GM19452 (cell line): ENCODE results near the gene GRK1.

ENCODE experiments used
- ATAC-seq: cut with Tn5 transposase; IDR thresholded peaks from one replicate; pipeline ENCODE4 v1.9.1; 2021; ENCODE audit not compliant: unreplicated experiment

Gene GRK1

DNA sequence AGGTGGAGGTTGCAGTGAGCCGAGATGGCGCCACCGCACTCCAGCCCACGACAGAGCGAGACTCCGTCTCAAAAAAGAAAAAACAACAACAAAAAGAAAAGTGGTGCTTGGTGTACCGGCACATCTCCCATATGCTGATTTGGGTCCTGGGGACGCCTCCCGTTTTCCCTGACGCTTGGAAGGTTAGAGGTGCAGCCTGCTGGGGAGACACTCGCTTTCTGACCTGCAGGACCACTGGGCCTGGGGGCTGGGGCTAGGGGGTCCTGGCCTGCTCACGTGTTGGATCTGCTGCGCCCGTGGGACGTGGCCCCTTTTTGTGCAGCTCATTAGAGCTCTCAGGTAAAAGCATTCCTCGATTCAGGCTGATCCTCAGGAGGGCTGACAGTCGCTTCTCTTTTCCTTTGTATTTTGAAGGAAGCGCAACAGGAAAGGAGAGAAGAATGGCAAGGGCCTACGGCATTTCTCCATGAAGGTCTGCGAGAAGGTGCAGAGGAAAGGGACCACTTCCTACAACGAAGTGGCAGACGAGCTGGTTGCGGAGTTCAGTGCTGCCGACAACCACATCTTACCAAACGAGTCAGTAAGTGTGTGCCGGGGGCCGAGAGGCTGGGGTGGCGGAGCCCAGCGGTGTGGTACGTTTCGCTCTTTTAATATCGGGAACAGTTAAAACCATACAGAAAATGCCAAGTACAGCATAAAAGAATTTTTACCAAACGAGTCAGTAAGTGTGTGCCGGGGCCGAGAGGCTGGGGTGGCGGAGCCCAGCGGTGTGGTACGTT, 34.1 kb upstream of the GRK1 start:
- no peak for ATAC-seq

DNA sequence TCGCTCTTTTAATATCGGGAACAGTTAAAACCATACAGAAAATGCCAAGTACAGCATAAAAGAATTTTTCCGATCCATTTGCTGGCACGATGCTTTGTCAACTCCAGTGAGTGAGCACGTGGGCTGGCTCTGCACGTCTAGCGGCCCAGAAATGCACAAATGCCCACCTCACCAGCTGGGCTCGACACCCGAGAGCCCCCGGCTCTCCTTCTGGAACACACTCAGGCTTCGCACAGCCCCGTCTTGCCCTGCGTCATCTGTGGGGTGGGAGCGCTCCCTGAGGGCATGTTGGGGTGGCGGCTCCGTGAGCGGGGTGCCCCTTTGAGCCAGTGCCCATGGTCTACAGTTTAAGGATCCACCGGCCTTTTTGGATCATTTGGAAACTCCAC, 33.5 kb upstream of the GRK1 start:
- ATAC-seq: no peak

DNA sequence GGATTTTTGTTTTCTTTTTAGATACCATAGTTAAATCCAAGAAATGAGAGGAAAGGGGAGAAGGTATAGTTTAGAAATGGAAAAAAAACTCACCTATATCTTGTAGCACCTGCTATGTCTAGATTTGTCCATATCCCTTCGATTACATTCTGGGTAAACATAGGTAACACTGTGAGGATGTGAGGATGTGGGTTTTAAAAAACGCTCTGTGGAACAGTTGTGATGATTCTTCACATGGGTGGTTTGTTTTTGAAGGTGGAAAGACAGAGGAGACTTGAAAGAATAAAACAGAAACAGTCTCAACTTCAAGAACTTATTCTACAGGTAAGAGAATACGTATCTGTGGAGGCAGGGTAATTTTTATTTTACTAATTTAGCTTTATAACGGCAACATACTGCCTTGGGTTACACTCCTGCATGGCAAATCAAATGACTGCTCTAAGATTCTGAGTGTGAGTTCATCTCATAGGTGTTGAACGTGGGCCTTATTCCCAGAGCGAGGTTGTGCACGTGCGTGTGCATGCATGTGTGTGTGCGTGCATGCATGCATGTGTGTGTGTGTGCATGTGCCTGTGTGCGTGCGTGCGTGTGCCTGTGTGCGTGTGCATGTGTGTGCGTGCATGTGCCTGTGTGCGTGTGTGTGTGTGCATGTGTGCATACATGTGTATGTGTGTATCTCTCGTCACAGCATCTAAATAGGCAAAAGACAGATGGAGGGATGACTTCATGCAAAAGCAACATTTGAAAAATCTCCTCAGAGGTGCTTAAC, 32.6 kb upstream of the GRK1 start:
- no peak for ATAC-seq

DNA sequence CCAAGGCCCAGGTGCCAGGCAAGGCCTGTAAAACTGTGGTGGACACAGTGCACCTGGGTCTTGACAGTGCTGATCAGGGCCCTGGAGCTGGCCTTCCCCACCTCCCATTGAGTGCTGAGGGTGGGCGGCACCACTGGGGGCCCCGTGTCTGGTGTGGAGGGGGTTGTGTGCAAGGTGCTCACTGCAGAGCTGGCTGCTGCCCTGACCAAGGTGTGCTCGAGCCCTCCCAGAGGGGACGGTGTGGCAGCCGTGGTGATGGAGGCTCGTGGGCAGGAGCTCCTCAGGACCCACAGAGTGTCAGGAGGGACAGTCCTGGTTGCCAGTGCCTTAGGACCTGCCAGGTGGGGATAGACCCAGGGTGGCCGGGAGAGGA, 32.0 kb upstream of the GRK1 start:
- no peak for ATAC-seq

DNA sequence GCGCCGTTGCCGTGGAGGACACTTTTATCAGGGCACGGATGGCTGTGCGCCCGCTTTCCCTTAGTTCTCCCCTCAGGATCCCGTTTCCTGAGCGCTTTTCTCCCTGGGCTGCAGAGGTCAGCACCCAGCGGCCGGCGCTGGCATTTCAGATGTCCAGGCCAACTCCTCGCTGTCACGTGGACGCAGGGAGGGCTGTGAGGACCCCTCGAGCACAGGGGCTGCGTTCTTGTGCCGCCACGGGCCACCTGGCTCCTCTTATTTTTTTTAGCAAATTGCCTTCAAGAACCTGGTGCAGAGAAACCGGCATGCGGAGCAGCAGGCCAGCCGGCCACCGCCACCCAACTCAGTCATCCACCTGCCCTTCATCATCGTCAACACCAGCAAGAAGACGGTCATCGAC, 31.3 kb upstream of the GRK1 start:
- no peak for ATAC-seq

DNA sequence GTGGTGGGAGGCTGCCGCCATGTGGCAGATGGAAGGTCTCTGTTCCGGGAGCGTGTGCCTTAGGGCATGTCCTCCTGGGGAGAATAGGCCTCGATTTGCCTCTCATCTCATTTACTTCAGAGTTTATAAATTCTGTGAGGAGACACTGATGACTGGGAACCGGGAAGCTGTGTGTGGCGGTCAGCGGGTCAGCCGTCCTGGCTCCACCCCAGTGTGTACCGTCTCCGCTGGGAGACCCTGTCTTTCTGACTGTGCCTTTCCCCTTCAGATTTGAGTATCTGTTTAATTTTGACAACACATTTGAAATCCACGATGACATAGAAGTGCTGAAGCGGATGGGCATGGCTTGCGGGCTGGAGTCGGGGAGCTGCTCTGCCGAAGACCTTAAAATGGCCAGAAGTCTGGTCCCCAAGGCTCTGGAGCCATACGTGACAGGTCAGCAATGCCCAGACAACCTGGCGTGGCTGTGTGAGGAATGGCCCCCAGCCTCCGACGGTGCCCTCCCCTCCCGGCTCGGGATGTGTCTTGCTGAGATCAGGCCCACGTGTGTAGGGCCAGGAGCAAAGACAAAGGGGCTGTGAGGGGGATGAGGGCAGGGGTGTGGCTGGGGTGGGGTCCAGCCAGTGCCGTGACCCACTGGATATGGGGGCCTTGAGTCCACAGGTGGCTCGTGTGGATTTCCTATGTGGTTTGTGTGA, 30.6 kb upstream of the GRK1 start:
- ATAC-seq: no peak

DNA sequence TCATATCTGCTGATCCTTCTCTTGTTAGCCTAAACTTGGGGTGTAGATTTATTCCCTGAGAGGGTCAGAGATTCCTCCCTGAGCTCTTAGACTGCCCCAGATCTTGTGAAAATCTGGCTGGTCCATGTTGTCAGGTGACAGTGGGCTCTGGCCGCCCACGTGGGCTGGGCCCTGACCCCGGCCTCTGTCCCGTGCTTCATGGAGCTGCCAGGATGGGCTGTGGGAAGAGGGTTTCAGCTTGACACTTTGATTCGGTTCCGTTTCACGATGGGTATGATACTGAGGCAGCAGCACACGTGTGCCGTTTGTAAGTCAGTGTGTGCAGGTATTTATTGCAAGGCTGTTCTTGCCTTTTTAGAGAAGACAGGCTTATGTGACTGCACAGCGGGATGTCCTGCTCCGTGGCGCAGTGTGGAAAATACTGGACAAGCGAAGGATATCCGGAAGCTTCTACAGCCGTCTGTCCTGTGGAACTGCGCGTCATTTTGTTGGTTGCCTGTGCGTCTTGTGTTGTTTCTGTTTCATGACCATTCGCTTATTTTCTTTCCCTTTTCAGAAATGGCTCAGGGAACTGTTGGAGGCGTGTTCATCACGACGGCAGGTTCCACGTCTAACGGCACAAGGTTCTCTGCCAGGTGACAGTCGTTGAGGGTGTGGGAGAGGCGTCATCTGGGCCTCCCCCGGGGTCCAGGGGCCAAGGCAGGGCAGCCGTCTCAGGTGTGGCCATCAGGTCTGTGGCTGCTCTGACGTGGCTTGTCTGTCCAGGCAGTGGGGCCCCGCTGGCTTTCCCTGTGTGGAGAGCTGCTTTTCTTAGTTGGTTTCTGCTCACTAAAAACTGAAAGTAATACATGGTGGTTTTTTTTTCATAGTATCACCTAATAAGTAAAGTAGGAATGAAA, 29.5 kb upstream of the GRK1 start:
- no peak for ATAC-seq

DNA sequence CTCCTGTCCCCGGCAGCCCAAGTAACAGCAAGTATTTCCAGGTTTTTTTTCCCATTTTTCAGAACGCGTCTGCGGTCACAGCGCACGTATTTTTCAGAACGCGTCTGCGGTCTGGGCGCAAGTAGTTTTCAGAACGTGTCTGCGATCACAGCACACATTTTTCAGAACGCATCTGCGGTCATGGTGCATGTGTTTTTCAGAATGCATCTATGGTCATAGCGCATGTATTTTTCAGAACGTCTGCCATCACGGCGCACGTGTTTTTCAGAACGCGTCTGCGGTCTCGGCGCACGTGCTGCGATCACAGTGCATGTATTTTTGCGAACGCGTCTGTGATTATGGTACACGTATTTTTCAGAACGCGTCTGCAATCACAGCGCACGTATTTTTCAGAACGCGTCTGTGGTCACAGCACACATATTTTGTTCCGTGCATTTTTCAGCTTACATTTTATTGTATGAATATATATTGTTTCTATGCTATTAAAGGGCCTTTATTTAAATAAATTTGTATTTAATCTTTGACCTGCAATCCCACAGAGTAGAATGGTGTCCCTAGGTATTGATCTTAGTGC, 28.8 kb upstream of the GRK1 start:
- ATAC-seq: no peak

DNA sequence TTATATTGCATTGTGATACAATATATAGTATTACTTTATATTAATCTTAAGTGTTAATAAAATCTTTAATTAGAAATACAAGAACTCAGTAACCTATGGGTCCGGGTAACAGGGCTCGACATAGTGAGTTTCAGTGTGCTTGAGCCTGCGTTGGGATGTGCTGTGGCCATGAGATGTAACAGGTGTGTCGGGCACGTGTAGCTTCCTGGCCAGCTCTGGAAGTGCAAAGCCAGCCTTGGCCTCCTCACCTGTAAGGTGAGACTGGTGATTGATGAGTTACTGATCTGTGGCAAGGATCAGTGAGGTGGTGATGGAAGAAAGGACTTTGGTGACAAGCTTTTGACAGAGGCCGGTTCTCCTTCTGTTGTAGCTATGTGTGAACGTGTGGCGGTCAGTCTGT, 28.2 kb upstream of the GRK1 start:
- no peak for ATAC-seq

DNA sequence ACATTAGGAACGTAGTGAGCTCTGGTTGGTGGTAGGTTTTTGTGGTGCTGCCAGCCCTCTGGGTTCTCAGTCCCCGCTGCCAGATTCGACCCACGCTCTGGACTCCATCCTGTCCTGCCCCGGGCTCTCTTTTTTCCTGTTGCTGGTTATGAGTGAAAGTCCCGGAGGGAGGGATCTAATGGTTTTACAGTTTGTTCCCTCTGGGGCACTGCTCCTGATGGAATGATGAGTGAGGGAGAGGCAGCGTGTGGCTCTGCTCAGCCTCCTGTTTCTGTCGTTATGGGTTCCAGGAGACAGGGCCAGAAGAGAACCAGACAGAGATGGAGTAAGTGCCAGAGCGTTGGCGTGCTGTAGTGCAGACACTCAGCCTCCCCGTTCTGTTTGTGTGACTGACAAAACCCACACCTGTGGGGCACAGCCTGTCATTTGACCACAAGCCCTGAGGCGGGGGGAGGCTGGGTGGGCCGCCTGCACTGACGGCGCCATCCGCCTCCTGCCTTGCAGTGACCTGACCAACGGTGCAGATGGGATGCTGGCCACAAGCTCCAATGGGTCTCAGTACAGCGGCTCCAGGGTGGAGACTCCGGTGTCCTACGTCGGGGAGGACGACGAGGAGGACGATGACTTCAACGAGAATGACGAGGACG, 27.3 kb upstream of the GRK1 start:
- no peak for ATAC-seq

DNA sequence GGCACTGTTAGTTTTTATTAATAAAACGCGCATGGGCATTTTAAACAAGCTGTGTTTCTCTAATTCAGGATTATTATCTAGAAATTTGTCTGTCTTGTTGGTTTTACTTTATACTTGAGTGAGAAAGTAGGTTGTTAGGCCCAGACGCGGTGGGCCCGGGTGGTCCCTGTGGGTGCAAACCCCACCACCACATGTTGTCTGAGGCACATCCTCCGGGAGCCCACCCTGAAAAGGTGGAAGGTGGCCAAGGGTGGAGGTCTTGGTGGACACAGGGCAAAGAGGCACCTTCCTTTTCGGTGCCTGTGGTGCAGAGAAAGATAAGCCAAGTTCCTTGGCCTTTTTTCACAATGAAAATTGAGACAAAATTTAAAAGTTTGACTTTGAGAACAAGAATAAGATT, 25.6 kb upstream of the GRK1 start:
- no peak for ATAC-seq

DNA sequence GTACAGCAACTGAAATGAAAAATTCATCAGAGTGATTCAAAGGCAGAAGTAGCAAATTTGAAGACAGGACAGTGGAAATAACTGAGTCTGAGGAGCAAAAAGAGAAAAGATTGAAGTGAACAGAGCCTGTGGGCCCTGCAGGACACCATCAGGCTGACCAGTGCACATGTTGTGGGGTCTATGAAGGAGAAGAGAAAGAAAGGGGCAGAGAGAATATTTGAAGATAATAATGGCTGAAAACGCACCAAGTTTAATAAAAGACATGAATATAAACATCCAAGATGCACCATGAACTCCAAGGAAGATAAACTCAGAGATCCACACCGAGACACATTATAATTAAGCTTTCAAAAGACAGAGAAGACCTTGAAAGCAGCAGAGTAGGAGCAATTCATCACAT, 24.5 kb upstream of the GRK1 start:
- no peak for ATAC-seq

DNA sequence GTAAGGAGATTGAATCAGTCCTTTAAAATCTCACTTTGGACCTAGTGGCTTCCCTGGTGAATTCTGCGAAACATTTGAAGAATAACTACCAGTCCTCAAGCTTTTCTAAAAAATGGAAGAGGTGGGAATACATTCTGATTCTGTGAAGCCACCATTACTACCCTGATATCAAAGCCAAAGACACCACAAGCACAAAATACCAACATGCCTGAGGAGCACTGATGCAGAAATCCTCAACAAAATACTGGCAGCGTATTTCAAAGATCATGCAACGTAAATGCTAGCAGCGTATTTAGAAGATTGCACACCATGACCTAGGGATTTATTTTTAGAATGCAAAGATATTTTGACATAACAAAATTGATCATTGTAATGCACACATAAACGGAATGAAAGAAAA, 23.4 kb upstream of the GRK1 start:
- no peak for ATAC-seq

DNA sequence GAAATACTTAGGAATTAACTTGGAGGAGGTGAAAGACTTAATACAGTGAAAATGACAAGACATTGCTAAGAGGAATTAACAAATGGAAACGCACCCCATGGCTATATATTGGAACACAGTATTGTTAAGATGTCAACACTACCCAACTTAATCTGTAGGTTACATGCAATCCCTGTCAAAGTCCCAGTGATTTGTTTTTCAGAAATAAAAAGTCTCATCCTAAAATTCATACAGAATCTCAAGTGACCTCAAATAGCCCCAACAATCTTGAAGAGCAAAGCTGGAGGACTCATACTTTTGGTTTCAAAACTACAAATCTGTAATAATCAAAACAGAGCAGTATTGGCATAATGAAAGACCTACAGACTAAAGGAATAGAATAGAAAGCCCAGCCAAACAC, 22.2 kb upstream of the GRK1 start:
- ATAC-seq: no peak

DNA sequence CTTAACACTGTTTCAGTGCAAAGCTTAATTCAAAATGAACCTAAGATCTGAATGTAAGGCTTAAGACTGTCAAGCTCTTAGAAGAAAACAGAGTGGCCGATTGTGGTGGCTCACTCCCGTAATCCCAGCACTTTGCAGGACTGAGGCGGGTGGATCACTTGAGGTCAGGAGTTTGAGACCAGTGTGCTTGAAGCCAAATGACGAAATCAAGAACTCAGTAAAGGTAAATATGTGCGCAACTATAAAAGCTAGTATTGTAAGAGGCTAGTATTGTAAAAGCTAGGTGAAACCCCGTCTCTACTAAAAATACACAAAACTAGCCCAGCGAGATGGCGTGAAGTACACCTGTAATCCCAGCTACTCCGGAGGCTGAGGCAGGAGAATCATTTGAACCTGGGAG, 21.7 kb upstream of the GRK1 start:
- ATAC-seq: no peak

DNA sequence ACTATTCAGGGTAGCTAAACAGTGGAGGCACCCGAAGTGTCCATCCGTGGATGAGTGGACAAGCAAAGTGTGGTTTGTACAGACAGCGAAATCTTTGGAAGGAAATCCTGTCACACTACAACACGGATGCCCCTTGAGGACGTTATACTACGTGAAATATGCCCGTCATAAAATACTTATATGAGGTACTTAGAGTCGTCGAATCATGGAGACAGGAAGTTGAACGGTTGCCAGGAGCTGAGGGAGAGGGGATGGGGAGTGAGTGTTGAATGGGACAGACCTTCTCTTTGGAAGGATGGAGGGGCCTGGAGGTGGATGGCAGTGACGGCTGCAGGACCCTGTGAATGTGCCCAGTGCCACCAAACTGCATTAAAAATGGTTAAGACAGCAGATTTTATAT, 20.6 kb upstream of the GRK1 start:
- ATAC-seq: no peak

DNA sequence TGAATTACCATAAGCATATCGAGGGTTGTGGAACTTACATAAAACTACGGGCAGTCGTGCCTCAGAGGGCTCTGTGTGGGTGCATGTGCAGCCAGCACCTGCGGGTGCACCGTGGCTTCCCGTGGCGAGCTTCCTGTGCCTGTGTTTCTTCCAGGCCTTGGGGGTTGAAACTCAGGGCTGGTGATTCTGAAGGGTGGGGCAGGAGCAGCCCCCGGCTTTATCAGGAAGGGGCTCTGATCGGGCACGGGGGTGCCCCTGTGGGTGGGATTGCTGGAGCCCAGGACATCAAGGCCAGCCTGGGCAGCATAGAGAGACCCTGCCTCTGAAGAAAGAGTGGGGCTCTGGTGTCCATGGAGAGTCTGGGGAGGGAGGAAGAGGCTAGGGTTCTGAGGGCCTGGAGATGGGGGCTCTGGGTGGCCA, 20.1 kb upstream of the GRK1 start:
- ATAC-seq: no peak

DNA sequence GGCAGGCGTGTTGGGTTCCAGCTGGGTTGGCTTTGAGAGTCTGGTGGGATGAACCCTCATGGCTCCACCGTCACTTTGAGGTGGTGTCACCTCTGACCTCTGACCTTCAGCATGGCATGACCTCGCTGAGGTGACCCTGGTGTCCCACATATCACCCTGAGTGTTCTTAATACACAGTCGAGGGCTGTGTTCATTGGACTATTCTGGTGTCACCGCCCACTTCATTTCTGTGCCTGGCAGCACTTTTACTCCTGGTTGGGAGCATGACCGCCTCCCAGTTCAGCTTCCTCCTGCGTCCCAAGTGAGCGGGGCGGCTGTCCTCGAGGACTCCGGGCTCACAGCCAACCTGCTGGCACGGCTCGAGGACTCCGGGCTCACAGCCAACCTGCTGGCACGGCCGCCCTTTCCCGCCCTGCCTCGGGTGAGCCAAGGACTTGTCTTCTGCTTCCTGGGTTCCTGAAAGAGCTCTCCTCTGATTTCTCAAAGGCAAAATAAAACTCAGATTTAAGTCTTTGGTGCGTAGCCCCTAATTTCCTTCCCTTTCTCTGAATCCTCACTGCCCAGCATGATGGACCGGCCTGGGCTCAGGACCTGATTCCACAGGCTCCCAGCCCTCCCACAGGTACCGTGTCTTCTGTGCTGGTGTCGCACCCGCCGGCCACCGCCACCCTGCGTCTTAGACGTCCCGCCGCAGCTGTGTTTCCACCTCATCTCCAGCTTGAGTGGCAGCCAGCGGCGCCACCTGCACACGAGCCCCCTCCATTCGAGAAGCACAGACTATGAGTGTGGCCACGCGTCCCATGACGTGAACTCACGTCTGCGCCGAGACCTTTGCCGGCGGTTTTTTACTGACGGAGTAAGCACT, 19.4 kb upstream of the GRK1 start:
- no peak for ATAC-seq

DNA sequence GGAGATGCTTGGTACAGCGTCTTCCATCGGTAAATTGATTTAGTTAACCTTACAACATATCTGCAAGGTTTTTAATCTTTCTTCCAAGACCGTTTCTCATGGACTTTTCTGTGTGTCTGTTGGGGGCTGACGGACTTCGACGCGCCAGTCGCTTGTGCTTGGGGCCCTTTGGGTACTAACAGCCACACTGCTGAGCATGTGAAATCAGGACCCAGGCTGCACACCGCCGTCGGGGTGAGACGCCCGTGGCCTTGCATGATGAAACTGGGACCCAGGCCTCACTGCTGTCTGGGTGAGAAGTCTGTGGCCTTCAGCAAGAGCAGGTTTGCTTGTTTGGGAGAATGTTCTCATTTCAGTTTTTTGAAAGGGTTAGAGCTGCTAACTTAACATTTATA, 18.8 kb upstream of the GRK1 start:
- ATAC-seq: no peak
